ENCODE data around the gene ZNF280C. TPM values are rescaled to one million over a fixed set of nuclear protein-coding genes. Genes with fewer than 3 reads are reported as not detected.

ZNF280C gene
- total RNA-seq, 1 donor = 8.6 TPM

DNA sequence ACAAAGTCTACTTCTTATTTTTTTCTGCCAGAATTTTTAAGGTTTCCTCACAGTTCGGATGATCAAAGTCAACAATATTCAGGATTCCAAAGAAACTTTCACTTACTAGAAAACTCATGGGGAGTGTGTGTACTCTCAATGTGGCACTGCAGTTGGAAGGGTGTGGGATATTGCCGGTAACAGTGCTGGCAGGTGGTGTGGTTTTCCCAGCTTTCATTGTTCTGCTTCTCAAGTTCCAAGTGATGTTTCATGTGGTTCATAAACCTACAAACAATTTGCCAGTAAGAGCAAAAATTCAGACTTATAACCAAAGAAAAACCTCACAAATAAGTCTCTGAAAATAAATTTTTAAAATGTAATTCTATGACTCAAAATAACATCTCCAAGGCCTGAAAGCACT lies 39.8 kb downstream of the ZNF280C start:
- DNase-seq (ENCODE audit: low read depth) = no peak
- no peak for TF ChIP-seq CTCF (IDR thresholded peaks at IDR 0.05; ENCODE audit: insufficient read depth, low read length)
- H3K4me3 ChIP-seq (ENCODE audit: low read depth, low read length) = no peak overlapping the region

GRCh38 chrX:130224810-130225209 lies 43.9 kb downstream of the ZNF280C start:
- no peak overlapping the region for H3K4me3 ChIP-seq (ENCODE audit: low read depth, low read length)
- peak; percentile 25 for DNase-seq (ENCODE audit: low read depth)
- TF ChIP-seq CTCF (IDR thresholded peaks at IDR 0.05; ENCODE audit: insufficient read depth, low read length) = no peak

DNA sequence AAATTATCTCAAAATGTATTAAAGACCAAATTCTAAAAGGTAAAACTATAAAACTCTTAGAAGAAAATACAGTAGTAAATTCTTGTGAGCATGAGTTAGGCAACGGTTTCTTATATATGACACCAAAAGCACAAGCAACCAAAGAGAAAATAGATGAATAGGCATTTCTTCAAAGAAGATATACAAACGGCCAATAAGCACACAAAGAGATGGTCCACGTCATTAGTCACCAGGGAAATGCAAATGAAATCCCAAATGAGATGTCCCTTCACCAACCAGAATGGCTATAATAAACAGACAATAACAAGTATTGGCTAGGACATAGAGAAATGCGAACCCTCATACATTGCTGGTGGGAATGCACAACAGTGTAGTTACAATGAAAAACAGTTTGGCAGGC lies 52.4 kb downstream of the ZNF280C start:
- no peak for TF ChIP-seq CTCF (IDR thresholded peaks at IDR 0.05; ENCODE audit: insufficient read depth, low read length)
- H3K4me3 ChIP-seq (ENCODE audit: low read depth, low read length) = no peak overlapping the region
- peak; percentile 6 for DNase-seq (ENCODE audit: low read depth)

DNA sequence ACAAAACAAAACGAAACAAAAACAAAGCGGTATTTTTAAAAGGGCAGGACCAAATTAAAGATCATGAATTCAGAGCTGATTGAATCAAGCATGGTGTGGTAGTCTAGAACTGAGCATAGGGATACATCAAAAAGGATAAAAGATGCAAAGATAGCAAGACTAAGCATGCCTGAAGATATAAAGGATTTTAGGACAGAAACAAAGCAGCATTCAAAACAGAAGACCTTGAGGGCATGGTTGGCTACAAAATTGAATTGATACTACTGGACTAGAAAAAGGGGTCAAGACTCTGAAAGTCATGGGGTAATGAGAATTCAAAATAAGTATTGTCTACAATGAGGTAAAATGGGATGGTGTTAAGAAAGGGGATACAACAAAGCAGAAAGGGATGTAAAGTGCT lies 55.3 kb downstream of the ZNF280C start:
- no peak for TF ChIP-seq CTCF (IDR thresholded peaks at IDR 0.05; ENCODE audit: insufficient read depth, low read length)
- no peak overlapping the region for H3K4me3 ChIP-seq (ENCODE audit: low read depth, low read length)
- DNase-seq (ENCODE audit: low read depth) = no peak

- no peak for DNase-seq (ENCODE audit: low read depth)
- H3K4me3 ChIP-seq (ENCODE audit: low read depth, low read length) = no peak overlapping the region
- no peak for TF ChIP-seq CTCF (IDR thresholded peaks at IDR 0.05; ENCODE audit: insufficient read depth, low read length)
Observed at GRCh38 chrX:130212371-130212770, 56.3 kb downstream of the ZNF280C start.

GRCh38 chrX:130211415-130212186 lies 57.1 kb downstream of the ZNF280C start:
- no peak overlapping the region for H3K4me3 ChIP-seq (ENCODE audit: low read depth, low read length)
- no peak for DNase-seq (ENCODE audit: low read depth)
- no peak for TF ChIP-seq CTCF (IDR thresholded peaks at IDR 0.05; ENCODE audit: insufficient read depth, low read length)

GRCh38 chrX:130204647-130205046 lies 64.1 kb downstream of the ZNF280C start:
- no peak overlapping the region for H3K4me3 ChIP-seq (ENCODE audit: low read depth, low read length)
- TF ChIP-seq CTCF (IDR thresholded peaks at IDR 0.05; ENCODE audit: insufficient read depth, low read length) = no peak
- DNase-seq (ENCODE audit: low read depth) = peak; percentile 57

Measured in fibroblast of the aortic adventitia (primary cell).